ENCODE results near the gene RAB3GAP1. TPM values are rescaled to one million over a fixed set of nuclear protein-coding genes. Genes with fewer than 3 reads are reported as not detected.

Gene RAB3GAP1
- total RNA-seq: 75.5 and 88.1 TPM in 2 replicates

GRCh38 chr2:135052042-135052876 lies at the start of gene RAB3GAP1:
Gene RAB3GAP1 (plus strand): TSS chr2:135052292. CDS start chr2:135052308, 16 bp downstream.

GRCh38 chr2:135047300-135047699 lies 4.8 kb upstream of the RAB3GAP1 start, which contains the start of gene MAP3K19:
Gene MAP3K19 (minus strand): TSS chr2:135047447. CDS start chr2:135024647, 22,800 bp downstream.

Other genes starting within 250 kb of the RAB3GAP1 start
- gene ACMSD, start 213.7 kb upstream of the RAB3GAP1 start, total RNA-seq: not detected in 2 replicates
- 22.0 and 23.1 TPM in 2 replicates for gene CCNT2, start 133.5 kb upstream of the RAB3GAP1 start, total RNA-seq
- not detected in 2 replicates for gene MAP3K19, start 4.8 kb upstream of the RAB3GAP1 start, total RNA-seq